Pancreas (tissue), 10 donors: Measurements from ENCODE around the gene DIAPH1. TPM values are rescaled to one million over a fixed set of nuclear protein-coding genes. Genes with fewer than 3 reads are reported as not detected.

Experiments used
- ATAC-seq, 4 donors: fragments of 200-7000 bp; cut with Tn5 transposase; one replicate each; pipeline versions ENCODE4 v1.8.0 to v1.9.1; 2020; ENCODE audit warnings: mild to moderate bottlenecking in 4 of 4, moderate library complexity in 4 of 4
- DNase-seq, 6 donors: peaks; one replicate each; pipeline ENCODE4 v3.0.0-alpha.2; 2020
- FAIRE-seq: peaks from 2 replicates; lab custom pipeline; 2012; peaks lifted over from hg19 to GRCh38; lab: Jason Lieb, UNC
- H3K27ac ChIP-seq, 4 donors: fragments of 200-600 bp; sonication (generic); 1 replicate in 3 of 4; 2 replicates in 1 of 4; pipeline versions ENCODE4 v1.5.0 to v1.8.0; 2020
- H3K27me3 ChIP-seq, 4 donors: fragments of 200-600 bp; one replicate each; pipeline ENCODE4 v1.8.0; 2021
- H3K36me3 ChIP-seq, 3 donors: fragments of 200-600 bp; sonication (generic) in 1 of 3; one replicate each; pipeline versions ENCODE4 v1.5.0 to v1.8.0; 2020 to 2021
- H3K4me1 ChIP-seq, 3 donors: fragments of 200-600 bp; one replicate each; pipeline ENCODE4 v1.8.0; 2021
- H3K4me3 ChIP-seq, 4 donors: fragments of 200-600 bp; sonication (generic) in 2 of 4; one replicate each; pipeline versions ENCODE4 v1.5.0 to v1.8.0; 2020 to 2021
- H3K9me3 ChIP-seq, 4 donors: fragments of 200-600 bp; one replicate each; pipeline ENCODE4 v1.8.0; 2021
- WGBS, 2 donors: extraction: QIAGEN DNeasy Blood & Tissue Kit; methylation state at CpG; one replicate each; pipeline ENCODE4 v1.1.7; 2013; 5-methylcytosine and 5-hydroxymethylcytosine counted together
- intact Hi-C, 3 donors: fragments of 100-400 bp; cut with DNase I; formaldehyde crosslinking; loops; one replicate each; pipeline versions ENCODE4 v1.11.1 to v1.14.2; 2022
- polyA plus RNA-seq, 2 donors: library from polyadenylated mRNA; stranded (reverse); fragments of 200-250 nt; gene quantifications; one replicate each; pipeline ENCODE4 v1.2.3, GENCODE V29; 2013
- total RNA-seq, 6 donors: library from RNA; stranded (reverse); fragmentation: NEBNext Ultra II Directional in 4 of 6; extraction: Animal tissue kit (Norgen Biotek cat#: 25700) in 4 of 6; gene quantifications; one replicate each; pipeline versions ENCODE4 v1.2.1 to v1.2.4, GENCODE V29; 2021 to 2023
- TF ChIP-seq, protein P1 (sequence below), 4 donors: fragments of 200-600 bp; sonication (generic) in 3 of 4; IDR thresholded peaks; one replicate each; pipeline versions ENCODE4 v1.5.0 to v1.8.0; 2021; ENCODE audit warnings: antibody characterized with exemption in 4 of 4
- donor health status: healthy with polysubstance abuse.
- donor health status: DM: no; HTN: no; CAD: no; lungs with moderate emphysema.
- donor health status: DM: no; HTN: no; CAD: no.
- donor health status: control.
- donor health status: control.
- donor health status: Bipolar disorder and iron deficiency.
- donor health status: DM: yes; HTN: yes; CAD: no.
- donor health status: DM: no; HTN: no; CAD: no.
- donor health status: DM: no; HTN: no; CAD: no.
- donor health status: DM: yes; HTN: yes; CAD: no.

The DIAPH1 gene
- total and polyA plus RNA-seq, 8 donors, result 28.9 to 72.7 (median 56.5) TPM

DNA sequence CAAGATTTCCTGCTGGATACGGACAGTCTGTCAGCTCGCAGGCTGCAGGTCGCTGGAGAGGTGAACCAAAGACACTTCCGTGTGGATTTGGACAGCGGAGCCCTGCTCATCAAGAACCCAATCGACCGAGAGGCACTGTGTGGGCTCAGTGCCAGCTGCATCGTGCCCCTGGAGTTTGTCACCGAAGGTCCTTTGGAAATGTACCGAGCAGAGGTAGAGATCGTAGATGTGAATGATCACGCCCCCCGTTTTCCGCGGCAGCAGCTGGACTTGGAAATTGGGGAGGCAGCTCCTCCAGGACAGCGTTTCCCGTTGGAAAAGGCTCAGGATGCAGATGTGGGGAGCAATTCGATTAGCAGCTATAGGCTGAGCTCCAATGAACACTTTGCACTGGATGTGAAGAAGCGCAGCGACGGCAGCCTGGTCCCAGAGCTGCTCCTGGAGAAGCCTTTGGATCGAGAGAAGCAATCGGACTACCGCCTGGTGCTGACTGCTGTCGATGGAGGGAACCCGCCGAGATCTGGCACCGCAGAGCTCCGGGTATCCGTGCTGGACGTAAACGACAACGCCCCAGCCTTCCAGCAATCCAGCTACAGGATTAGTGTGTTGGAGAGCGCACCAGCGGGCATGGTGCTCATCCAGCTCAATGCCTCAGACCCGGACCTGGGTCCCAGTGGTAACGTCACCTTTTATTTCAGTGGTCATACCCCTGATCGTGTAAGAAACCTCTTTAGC lies 133.3 kb downstream of the DIAPH1 start:
- ATAC-seq, result peak in 3 of 4 donors; percentile 12 to 36 (median 35)
- no peaks in the 10 kb centered on the region for H3K9me3 ChIP-seq
- peak overlapping the region in 2 of 4 donors; percentile 12 to 36 for H3K4me3 ChIP-seq
- no peak overlapping the region for H3K27ac ChIP-seq
- TF ChIP-seq, protein P1, sequence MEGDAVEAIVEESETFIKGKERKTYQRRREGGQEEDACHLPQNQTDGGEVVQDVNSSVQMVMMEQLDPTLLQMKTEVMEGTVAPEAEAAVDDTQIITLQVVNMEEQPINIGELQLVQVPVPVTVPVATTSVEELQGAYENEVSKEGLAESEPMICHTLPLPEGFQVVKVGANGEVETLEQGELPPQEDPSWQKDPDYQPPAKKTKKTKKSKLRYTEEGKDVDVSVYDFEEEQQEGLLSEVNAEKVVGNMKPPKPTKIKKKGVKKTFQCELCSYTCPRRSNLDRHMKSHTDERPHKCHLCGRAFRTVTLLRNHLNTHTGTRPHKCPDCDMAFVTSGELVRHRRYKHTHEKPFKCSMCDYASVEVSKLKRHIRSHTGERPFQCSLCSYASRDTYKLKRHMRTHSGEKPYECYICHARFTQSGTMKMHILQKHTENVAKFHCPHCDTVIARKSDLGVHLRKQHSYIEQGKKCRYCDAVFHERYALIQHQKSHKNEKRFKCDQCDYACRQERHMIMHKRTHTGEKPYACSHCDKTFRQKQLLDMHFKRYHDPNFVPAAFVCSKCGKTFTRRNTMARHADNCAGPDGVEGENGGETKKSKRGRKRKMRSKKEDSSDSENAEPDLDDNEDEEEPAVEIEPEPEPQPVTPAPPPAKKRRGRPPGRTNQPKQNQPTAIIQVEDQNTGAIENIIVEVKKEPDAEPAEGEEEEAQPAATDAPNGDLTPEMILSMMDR (IDR thresholded peaks at IDR 0.05), result no peak
- 58 to 60% methylated on average over 38 of the region's 38 CpGs for WGBS, 2 donors
- no peak for FAIRE-seq
- intact Hi-C loops, result no loop called here
- peak in 1 of 6 donors; percentile 20 for DNase-seq
- H3K27me3 ChIP-seq, result no peaks in the 10 kb centered on the region
- no peaks in the 10 kb centered on the region for H3K4me1 ChIP-seq
- H3K36me3 ChIP-seq, result no peaks in the 10 kb centered on the region

DNA sequence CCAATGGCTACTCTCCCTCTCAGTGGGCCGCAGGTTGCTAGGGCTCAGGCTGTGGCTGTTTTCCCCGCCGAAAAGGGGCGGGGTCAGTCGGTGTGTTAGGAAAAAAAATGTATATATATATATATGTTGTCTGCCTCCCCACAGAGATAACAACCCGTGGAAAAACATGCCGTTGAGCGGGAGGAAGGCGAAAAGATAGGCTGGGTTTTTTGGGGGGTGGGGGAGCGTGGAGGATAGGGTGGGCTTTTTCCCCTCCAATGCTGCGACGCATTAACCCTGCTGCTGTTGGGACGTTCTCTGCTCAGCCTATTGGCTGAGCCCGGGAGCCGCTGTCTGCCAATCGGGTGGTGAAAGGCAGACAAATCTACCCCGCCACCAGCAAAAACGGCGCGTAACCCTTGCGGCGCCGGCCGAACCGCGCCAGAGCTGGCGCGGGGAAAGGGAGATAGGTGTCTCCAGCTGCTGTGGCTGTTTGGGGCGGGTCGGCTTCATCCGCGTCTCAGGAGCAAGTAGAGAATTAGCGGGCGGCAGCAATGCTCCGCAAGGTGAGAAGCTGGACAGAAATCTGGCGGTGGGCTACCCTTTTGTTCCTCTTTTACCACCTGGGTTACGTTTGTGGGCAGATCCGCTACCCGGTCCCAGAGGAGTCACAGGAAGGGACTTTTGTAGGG lies 134.0 kb downstream of the DIAPH1 start, which contains the start of gene PCDHGC4:
Gene PCDHGC4 (plus strand): TSS at position 390 of the 671 bp plus-strand sequence. CDS start 144 bp downstream, at position 534.
- Histone ChIP-seq H3K36me3 (no peaks in the 10 kb centered on the region), H3K27me3 (no peaks in the 10 kb centered on the region), H3K27ac (no peak within 1 kb of the TSS), H3K4me3 (peak within 1 kb of the TSS in 2 of 4 donors; percentile 12 to 36), H3K9me3 (no peaks in the 10 kb centered on the region), H3K4me1 (no peaks in the 10 kb centered on the region)
- ATAC-seq (peak; percentile 42 to 68 (median 60)), DNase-seq (no peak), FAIRE-seq (no peak)
- 5 to 9% methylated on average over 39 of the region's 39 CpGs for WGBS, 2 donors
- TF ChIP-seq, protein P1 (IDR thresholded peaks at IDR 0.05), result no peak
- intact Hi-C loops, result no loop called here

DNA sequence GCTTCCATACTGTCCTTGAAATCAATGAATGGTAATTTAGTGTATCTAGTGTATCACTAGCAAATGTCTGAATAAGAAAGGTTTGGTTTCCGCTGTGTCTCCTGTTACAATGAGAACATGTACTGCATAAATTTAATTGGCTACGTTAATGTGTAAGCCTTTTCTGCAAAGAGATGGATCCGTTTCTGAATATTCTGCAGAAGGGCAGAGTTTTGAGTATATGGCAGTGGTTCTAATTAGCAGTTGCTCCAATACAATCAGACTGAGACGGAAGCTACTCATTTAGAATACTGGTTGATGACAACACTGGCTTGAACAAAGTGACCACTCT lies 134.5 kb downstream of the DIAPH1 start:
- peak in 1 of 4 donors; percentile 51 for ATAC-seq
- Histone ChIP-seq H3K9me3 (no peaks in the 10 kb centered on the region), H3K27ac (no peak overlapping the region), H3K27me3 (no peaks in the 10 kb centered on the region), H3K4me1 (no peaks in the 10 kb centered on the region), H3K36me3 (no peaks in the 10 kb centered on the region), H3K4me3 (peak overlapping the region in 2 of 4 donors; percentile 12 to 36)
- TF ChIP-seq, protein P1 (IDR thresholded peaks at IDR 0.05), result no peak
- intact Hi-C loops, result no loop called here
- no peak for DNase-seq
- no peak for FAIRE-seq
- 23 to 26% methylated on average over 4 of the region's 4 CpGs for WGBS, 2 donors

GRCh38 chr5:141483902-141484301 lies 134.9 kb downstream of the DIAPH1 start:
- Histone ChIP-seq H3K4me3 (no peak overlapping the region), H3K4me1 (peaks cover 0 to 2% (median 0%) of the 10 kb centered on the region in 3 donors), H3K27me3 (no peaks in the 10 kb centered on the region), H3K36me3 (no peaks in the 10 kb centered on the region), H3K9me3 (no peaks in the 10 kb centered on the region), H3K27ac (no peak overlapping the region)
- ATAC-seq (no peak), FAIRE-seq (no peak), DNase-seq (no peak)
- 63 to 66% methylated on average over 3 of the region's 3 CpGs for WGBS, 2 donors
- intact Hi-C loops, result no loop called here
- TF ChIP-seq, protein P1 (IDR thresholded peaks at IDR 0.05), result no peak
